Keratinocyte (primary cell): Measurements from ENCODE around the gene VGLL2. TPM values are rescaled to one million over a fixed set of nuclear protein-coding genes. Genes with fewer than 3 reads are reported as not detected.

Source experiments
- DNase-seq: peaks from one replicate; pipeline ENCODE4 v3.0.0-alpha.2; 2011; ENCODE audit warnings: low read depth, missing footprints, low spot score
- FAIRE-seq: peaks from 2 replicates; lab custom pipeline; 2011; peaks lifted over from hg19 to GRCh38; lab: Jason Lieb, UNC
- H2AFZ ChIP-seq: 2 replicates; pipeline ENCODE4 v1.6.0; 2012; ENCODE audit warnings: low read length, control low read depth, inconsistent platforms; ENCODE audit not compliant: control insufficient read depth
- H3K27ac ChIP-seq: 2 replicates; pipeline ENCODE4 v1.5.1; 2011; ENCODE audit warnings: low read length; ENCODE audit not compliant: control insufficient read depth, insufficient read depth
- H3K27me3 ChIP-seq: 3 replicates; pipeline ENCODE4 v1.6.0; 2011; ENCODE audit warnings: low read length; ENCODE audit not compliant: control insufficient read depth, insufficient read depth; ENCODE audit errors: extremely low read depth
- H3K36me3 ChIP-seq, 2 experiments: 2 replicates in 1 of 2; 3 replicates in 1 of 2; pipeline ENCODE4 v1.5.1; 2011; ENCODE audit warnings: low read length in 2 of 2, mild to moderate bottlenecking in 1 of 2; ENCODE audit not compliant: control insufficient read depth in 2 of 2, insufficient read depth in 2 of 2; ENCODE audit errors: extremely low read depth in 1 of 2
- H3K4me1 ChIP-seq: 3 replicates; pipeline ENCODE4 v1.5.1; 2011; ENCODE audit warnings: low read length; ENCODE audit not compliant: control insufficient read depth, insufficient read depth; ENCODE audit errors: extremely low read depth
- H3K4me2 ChIP-seq: 3 replicates; pipeline ENCODE4 v1.6.0; 2011; ENCODE audit warnings: low read depth, low read length; ENCODE audit not compliant: control insufficient read depth, insufficient read depth; ENCODE audit errors: extremely low read depth
- H3K4me3 ChIP-seq, 3 experiments: fragments of 200-600 bp in 1 of 3; sonication (generic) in 1 of 3; 2 replicates in 2 of 3; 3 replicates in 1 of 3; pipeline ENCODE4 v1.5.1; 2011 to 2016; ENCODE audit warnings: low read length in 3 of 3, mild to moderate bottlenecking in 3 of 3, control low read depth in 2 of 3, inconsistent platforms in 1 of 3, low read depth in 1 of 3, mixed read lengths in 1 of 3, mixed run types in 1 of 3, moderate library complexity in 1 of 3; ENCODE audit not compliant: control insufficient read depth in 2 of 3, insufficient read depth in 2 of 3; ENCODE audit errors: extremely low read depth in 1 of 3
- H3K79me2 ChIP-seq: 2 replicates; pipeline ENCODE4 v1.6.0; 2012; ENCODE audit warnings: low read length; ENCODE audit not compliant: control insufficient read depth, insufficient read depth
- H3K9ac ChIP-seq: 3 replicates; pipeline ENCODE4 v1.6.0; 2011; ENCODE audit warnings: low read length; ENCODE audit not compliant: control insufficient read depth, insufficient read depth; ENCODE audit errors: extremely low read depth
- H3K9me1 ChIP-seq: 3 replicates; pipeline ENCODE4 v1.6.0; 2011; ENCODE audit warnings: low read length; ENCODE audit not compliant: control insufficient read depth, insufficient read depth; ENCODE audit errors: extremely low read depth
- H3K9me3 ChIP-seq: 2 replicates; pipeline ENCODE4 v1.5.1; 2012; ENCODE audit warnings: low read depth, low read length; ENCODE audit not compliant: control insufficient read depth
- H4K20me1 ChIP-seq: 3 replicates; pipeline ENCODE4 v1.6.0; 2011; ENCODE audit warnings: low read length; ENCODE audit not compliant: control insufficient read depth, insufficient read depth; ENCODE audit errors: extremely low read depth
- CTCF ChIP-seq, 3 experiments: IDR thresholded peaks in 1 of 3; conservative IDR thresholded peaks in 1 of 3; optimal IDR thresholded peaks in 1 of 3; 2 replicates in 2 of 3; 3 replicates in 1 of 3; pipeline versions ENCODE3 to v1.5.1; 2011; ENCODE audit warnings: low read length in 3 of 3, mild to moderate bottlenecking in 3 of 3, moderate library complexity in 2 of 3, control low read depth in 1 of 3, inconsistent platforms in 1 of 3; ENCODE audit not compliant: insufficient read depth in 2 of 3; ENCODE audit errors: extremely low read depth in 1 of 3
- EZH2 ChIP-seq: IDR thresholded peaks from one replicate; pipeline ENCODE4 v1.6.1; 2012; ENCODE audit warnings: inconsistent platforms, mild to moderate bottlenecking, low read length, moderate library complexity
- dilution Hi-C: fragments of 300-500 bp; cut with MboI; formaldehyde crosslinking; loops from one replicate; pipeline ENCODE4 v1.7.0; 2020; ENCODE audit warnings: low sequenced_read_pairs; ENCODE audit not compliant: extremely low pct_ligation_motif_present
- polyA plus RNA-seq, 5 experiments: library from polyadenylated mRNA; depleted of rRNA in 3 of 5; stranded (reverse) in 3 of 5; stranded (forward) in 1 of 5; unstranded in 1 of 5; fragments of >200 nt; gene quantifications; 1 replicate in 1 of 5; 2 replicates in 3 of 5; 3 replicates in 1 of 5; pipeline versions ENCODE4 v1.2.1 to v1.2.3, GENCODE V29; 2011 to 2012; ENCODE audit warnings: missing spikeins in 2 of 5, low read depth in 1 of 5, low replicate concordance in 1 of 5

The VGLL2 gene
- polyA plus RNA-seq, 1 donor (not counting 4 experiments of a cell fraction or from before 2014, with no cell fraction given) = not detected

GRCh38 chr6:117309611-117310010, 44.3 kb downstream of the VGLL2 start:
- dilution Hi-C loops = no loop called here
- H3K9me1 ChIP-seq = no peaks in the 10 kb centered on the region
- H4K20me1 ChIP-seq = no peaks in the 10 kb centered on the region
- no peak for TF ChIP-seq CTCF (optimal IDR thresholded peaks at IDR 0.05 in 1 of 3, IDR thresholded peaks at IDR 0.05 in 1 of 3, conservative IDR thresholded peaks at IDR 0.05 in 1 of 3; ENCODE audit: extremely low read depth in 1 of 3, insufficient read depth in 2 of 3, low read length in 3 of 3)
- TF ChIP-seq EZH2 = no peak
- FAIRE-seq = no peak
- no peaks in the 10 kb centered on the region for H3K36me3 ChIP-seq
- no peaks in the 10 kb centered on the region for H3K79me2 ChIP-seq
- H2AFZ ChIP-seq = no peak overlapping the region
- no peaks in the 10 kb centered on the region for H3K9me3 ChIP-seq
- H3K27ac ChIP-seq = no peak overlapping the region
- H3K4me2 ChIP-seq = no peak overlapping the region
- H3K9ac ChIP-seq = no peak overlapping the region
- no peak for DNase-seq
- no peak overlapping the region for H3K4me3 ChIP-seq
- H3K4me1 ChIP-seq = no peaks in the 10 kb centered on the region
- no peaks in the 10 kb centered on the region for H3K27me3 ChIP-seq

GRCh38 chr6:117311310-117311709, 46.0 kb downstream of the VGLL2 start:
- Histone ChIP-seq H3K27me3 (no peaks in the 10 kb centered on the region), H2AFZ (no peak overlapping the region), H3K27ac (no peak overlapping the region), H3K4me1 (no peaks in the 10 kb centered on the region), H3K79me2 (no peaks in the 10 kb centered on the region), H3K4me3 (no peak overlapping the region), H3K9me3 (no peaks in the 10 kb centered on the region), H3K36me3 (no peaks in the 10 kb centered on the region), H3K9me1 (no peaks in the 10 kb centered on the region), H3K4me2 (no peak overlapping the region), H3K9ac (no peak overlapping the region), H4K20me1 (no peaks in the 10 kb centered on the region)
- no peak for DNase-seq
- no peak for FAIRE-seq
- dilution Hi-C loops = no loop called here
- TF ChIP-seq CTCF (optimal IDR thresholded peaks at IDR 0.05 in 1 of 3, IDR thresholded peaks at IDR 0.05 in 1 of 3, conservative IDR thresholded peaks at IDR 0.05 in 1 of 3; ENCODE audit: extremely low read depth in 1 of 3, insufficient read depth in 2 of 3, low read length in 3 of 3) (no peak), EZH2 (no peak)
